ENCODE data around the gene CENPQ. TPM values are rescaled to one million over a fixed set of nuclear protein-coding genes. Genes with fewer than 3 reads are reported as not detected.

Gene CENPQ
- total and polyA plus RNA-seq, 2 of the 8 experiments (the other 6 are each of a cell fraction or from before 2014, with no cell fraction given): 9.4 to 19.6 TPM

DNA sequence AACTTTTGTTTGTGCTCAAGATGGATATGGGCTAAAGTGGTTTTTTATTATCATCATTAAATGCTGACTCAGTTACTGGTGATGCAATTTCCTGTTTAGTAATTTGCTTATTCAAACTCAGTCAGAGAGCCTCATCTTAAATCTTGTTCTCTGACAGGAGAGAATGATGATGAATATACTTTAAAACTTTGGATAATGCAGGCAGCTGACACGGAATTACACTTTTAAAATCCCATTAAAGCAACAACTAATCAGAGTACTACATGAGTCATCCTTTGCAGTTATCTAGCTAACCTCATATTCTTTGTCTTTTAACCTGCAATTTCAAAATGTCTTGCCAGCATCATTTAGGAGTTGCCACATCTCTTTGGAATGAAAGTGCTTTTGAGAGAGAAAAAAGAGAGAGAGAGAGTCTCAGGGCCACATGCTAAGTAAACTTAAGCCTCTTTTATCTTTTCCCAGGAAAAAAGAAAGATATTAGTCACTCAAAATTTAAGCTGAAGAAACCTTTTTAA is 78.1 kb downstream of the CENPQ start:
- Histone ChIP-seq H3K4ac (replicated peaks; ENCODE audit: insufficient read length, low read depth, low read length) (no peak overlapping the region), H3K4me2 (ENCODE audit: insufficient read depth in 1 of 2, low read depth in 2 of 2, low read length in 2 of 2) (no peak overlapping the region), H3K23ac (ENCODE audit: insufficient read length) (no peak overlapping the region), H3K9ac (replicated peaks in 1 of 4; ENCODE audit: extremely low read depth in 1 of 4, low read depth in 3 of 4, low read length in 3 of 4) (no peak overlapping the region), H3K36me3 (ENCODE audit: control insufficient read depth in 2 of 4, insufficient read depth in 4 of 4, low read length in 3 of 4) (no peaks in the 10 kb centered on the region), H3K27me3 (replicated peaks in 1 of 4; ENCODE audit: control insufficient read depth in 3 of 4, extremely low read depth in 1 of 4, insufficient read depth in 3 of 4, low read length in 3 of 4) (no peaks in the 10 kb centered on the region), H2BK20ac (ENCODE audit: low read length) (no peak overlapping the region), H3K9me3 (ENCODE audit: insufficient read depth in 2 of 2, low read depth in 1 of 2, low read length in 1 of 2) (no peaks in the 10 kb centered on the region), H2AK5ac (ENCODE audit: low read depth, low read length) (no peak overlapping the region), H3K79me1 (ENCODE audit: low read depth, low read length) (no peaks in the 10 kb centered on the region), H4K91ac (replicated peaks; ENCODE audit: insufficient read length, low read length) (no peak overlapping the region), H2BK5ac (ENCODE audit: low read depth, low read length) (no peak overlapping the region), H4K20me1 (replicated peaks in 1 of 2; ENCODE audit: control insufficient read depth in 1 of 2, insufficient read depth in 2 of 2, low read length in 2 of 2) (no peaks in the 10 kb centered on the region), H3K4me3 (ENCODE audit: extremely low read depth in 1 of 4, insufficient read depth in 2 of 4, low read depth in 3 of 4, low read length in 4 of 4) (no peak overlapping the region), H2BK15ac (ENCODE audit: low read length) (no peak overlapping the region), H4K5ac (ENCODE audit: insufficient read length, low read depth, low read length) (no peak overlapping the region), H3K14ac (ENCODE audit: insufficient read length) (no peak overlapping the region), H4K8ac (ENCODE audit: extremely low read depth, insufficient read depth, low read length) (no peak overlapping the region), H3K79me2 (ENCODE audit: control insufficient read depth in 1 of 2, insufficient read depth in 2 of 2, low read length in 2 of 2) (no peaks in the 10 kb centered on the region), H3K18ac (ENCODE audit: extremely low read depth, low read length) (no peak overlapping the region), H3K4me1 (replicated peaks in 1 of 4; ENCODE audit: control insufficient read depth in 3 of 4, insufficient read depth in 4 of 4, low read length in 3 of 4) (no peaks in the 10 kb centered on the region), H2BK12ac (ENCODE audit: low read depth, low read length) (no peak overlapping the region), H2BK120ac (replicated peaks; ENCODE audit: low read depth, low read length) (no peak overlapping the region), H2AFZ (ENCODE audit: low read length) (peak overlapping the region; percentile 14; the same call in 1 of the 2 replicates), H3K27ac (ENCODE audit: low read depth, low read length) (no peak overlapping the region), H3K56ac (replicated peaks; ENCODE audit: insufficient read length, low read depth, low read length) (no peak overlapping the region), H3K23me2 (ENCODE audit: low read depth, low read length) (no peaks in the 10 kb centered on the region)
- DNase-seq (ENCODE audit: low read depth in 1 of 2, low spot score in 2 of 2): no peak
- WGBS, 2 experiments (ENCODE audit: extremely low coverage in 1 of 2, insufficient coverage in 1 of 2, insufficient read length in 1 of 2, insufficient replicate concordance in 2 of 2, low coverage in 1 of 2, low lambda C conversion rate in 2 of 2, missing lambda C conversion rate in 1 of 2): 92% methylated on average over 1 of the region's 1 CpG; no CpG with 5 or more reads in 1 of the 2 experiments
- CTCF ChIA-PET (ENCODE audit: partially characterized antibody): interaction anchor here (0.9 to 3.3 kb wide), 3 partner anchors 10 to 78 kb away, joined by 3 to 22 read pairs (median 7); no protein-coding TSS in a partner anchor
- POLR2A ChIA-PET (ENCODE audit: partially characterized antibody): interaction anchor here (0.6 to 2.0 kb wide), 2 partner anchors 9 to 13 kb away, joined by 3 to 8 read pairs; partner anchors contain the start of gene C6orf141
- FAIRE-seq: no peak
- TF ChIP-seq, protein P1, sequence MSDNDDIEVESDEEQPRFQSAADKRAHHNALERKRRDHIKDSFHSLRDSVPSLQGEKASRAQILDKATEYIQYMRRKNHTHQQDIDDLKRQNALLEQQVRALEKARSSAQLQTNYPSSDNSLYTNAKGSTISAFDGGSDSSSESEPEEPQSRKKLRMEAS (IDR thresholded peaks at IDR 0.05): no peak
- TF ChIP-seq TAF7 (optimal IDR thresholded peaks at IDR 0.05; ENCODE audit: borderline replicate concordance, low read depth, low read length): no peak
- no peak for TF ChIP-seq POLR2A (IDR thresholded peaks at IDR 0.05; ENCODE audit: control extremely low read depth in 1 of 2, low read depth in 2 of 2, low read length in 2 of 2)
- no peak for TF ChIP-seq RXRA (IDR thresholded peaks at IDR 0.05; ENCODE audit: insufficient read depth, low read depth, low read length)
- no peak for TF ChIP-seq SIRT6 (IDR thresholded peaks at IDR 0.05; ENCODE audit: low read length)
- TF ChIP-seq, protein P2, sequence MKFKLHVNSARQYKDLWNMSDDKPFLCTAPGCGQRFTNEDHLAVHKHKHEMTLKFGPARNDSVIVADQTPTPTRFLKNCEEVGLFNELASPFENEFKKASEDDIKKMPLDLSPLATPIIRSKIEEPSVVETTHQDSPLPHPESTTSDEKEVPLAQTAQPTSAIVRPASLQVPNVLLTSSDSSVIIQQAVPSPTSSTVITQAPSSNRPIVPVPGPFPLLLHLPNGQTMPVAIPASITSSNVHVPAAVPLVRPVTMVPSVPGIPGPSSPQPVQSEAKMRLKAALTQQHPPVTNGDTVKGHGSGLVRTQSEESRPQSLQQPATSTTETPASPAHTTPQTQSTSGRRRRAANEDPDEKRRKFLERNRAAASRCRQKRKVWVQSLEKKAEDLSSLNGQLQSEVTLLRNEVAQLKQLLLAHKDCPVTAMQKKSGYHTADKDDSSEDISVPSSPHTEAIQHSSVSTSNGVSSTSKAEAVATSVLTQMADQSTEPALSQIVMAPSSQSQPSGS (IDR thresholded peaks at IDR 0.05; ENCODE audit: low read length): no peak
- TF ChIP-seq BCL11A (IDR thresholded peaks at IDR 0.05; ENCODE audit: low read depth in 2 of 2, low read length in 2 of 2): no peak
- no peak for TF ChIP-seq TBP (IDR thresholded peaks at IDR 0.05; ENCODE audit: low read depth, low read length)
- no peak for TF ChIP-seq JUND (IDR thresholded peaks at IDR 0.05; ENCODE audit: low read length)
- no peak for TF ChIP-seq FOSL1 (IDR thresholded peaks at IDR 0.05; ENCODE audit: insufficient read depth, low read depth, low read length)
- no peak for TF ChIP-seq HDAC2 (IDR thresholded peaks at IDR 0.05; ENCODE audit: borderline replicate concordance in 1 of 2, low read depth in 2 of 2, low read length in 2 of 2)
- peak; percentile 38; the same call in 1 of the 2 replicates for TF ChIP-seq BACH1 (IDR thresholded peaks at IDR 0.05; ENCODE audit: low read length)

All from H1 (cell line).